GM21737 (cell line): ENCODE data around the gene AP3B1.

ENCODE experiments used
- ATAC-seq: cut with Tn5 transposase; IDR thresholded peaks from one replicate; pipeline ENCODE4 v1.9.1; 2021; ENCODE audit warnings: mild to moderate bottlenecking, moderate library complexity; ENCODE audit not compliant: unreplicated experiment

AP3B1 gene

DNA sequence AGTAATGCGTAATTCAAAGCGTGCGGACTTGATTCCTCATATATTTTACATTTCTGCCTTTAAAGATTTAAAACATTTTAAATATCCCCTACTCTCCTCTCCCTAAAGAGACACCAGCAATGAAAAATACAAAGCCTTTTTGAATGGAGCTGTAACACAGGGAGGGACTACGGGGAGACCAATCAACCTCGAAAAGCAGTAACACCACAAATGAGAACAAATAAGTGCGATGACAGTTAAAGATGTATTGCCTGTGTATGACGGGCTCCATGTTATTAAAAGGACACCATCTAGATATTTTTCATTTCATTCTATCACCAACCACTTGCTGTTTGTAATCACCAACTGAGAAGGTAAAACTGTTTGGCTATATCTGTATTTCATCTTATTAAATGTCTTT is 288.0 kb downstream of the AP3B1 start:
- ATAC-seq: no peak

DNA sequence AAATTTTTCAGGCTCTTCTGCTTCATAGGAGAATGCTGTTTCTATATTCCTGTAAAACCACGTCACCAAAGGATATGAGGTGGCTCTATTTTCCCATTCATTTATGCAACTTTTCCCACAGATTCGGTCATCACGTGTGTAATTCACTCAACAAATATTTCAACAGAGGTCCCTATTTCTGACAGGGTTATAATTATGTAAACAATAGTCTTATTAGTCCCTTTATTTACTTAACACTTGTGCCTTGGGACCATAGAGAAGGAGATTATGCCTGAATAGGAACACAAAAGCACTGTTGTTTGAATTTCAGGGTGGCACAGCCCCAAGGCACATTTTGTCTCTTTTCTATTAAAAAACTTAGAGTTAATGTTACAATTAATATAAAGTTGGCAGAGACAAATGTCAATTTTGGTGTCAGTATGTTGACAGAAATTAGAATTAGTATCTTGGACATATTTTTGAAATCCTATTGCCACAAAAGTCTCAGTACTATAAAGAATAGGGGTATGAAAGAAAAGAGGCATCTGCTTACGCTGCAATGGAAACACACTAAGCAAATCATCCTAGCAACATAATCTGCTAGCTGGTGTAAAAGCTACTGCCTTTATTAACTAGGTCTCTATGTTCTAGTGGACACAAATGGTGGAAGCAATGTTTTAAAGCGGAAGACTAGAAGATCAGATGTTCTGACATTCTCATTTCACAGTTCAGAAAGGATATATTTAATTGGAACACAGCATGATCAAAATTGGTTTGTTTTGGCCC is 289.3 kb downstream of the AP3B1 start:
- no peak for ATAC-seq

DNA sequence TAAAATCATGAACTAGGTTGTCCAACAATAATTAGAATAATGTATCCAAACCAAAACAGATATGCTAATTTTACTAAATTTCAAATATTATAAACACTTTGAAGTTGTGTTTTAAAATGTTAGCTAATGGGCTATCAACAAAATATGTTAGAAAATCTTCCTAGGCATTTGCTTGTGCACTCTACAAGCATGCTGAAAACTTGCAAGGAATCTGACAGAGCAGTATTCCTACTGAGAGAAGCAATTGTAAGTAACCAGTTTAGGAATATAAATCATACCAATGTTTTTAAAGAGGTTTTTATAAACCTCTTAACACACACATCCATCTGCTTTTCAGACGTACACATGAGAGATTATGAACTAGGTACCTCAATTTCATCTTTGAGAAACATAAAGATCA is 289.9 kb downstream of the AP3B1 start:
- ATAC-seq: no peak

DNA sequence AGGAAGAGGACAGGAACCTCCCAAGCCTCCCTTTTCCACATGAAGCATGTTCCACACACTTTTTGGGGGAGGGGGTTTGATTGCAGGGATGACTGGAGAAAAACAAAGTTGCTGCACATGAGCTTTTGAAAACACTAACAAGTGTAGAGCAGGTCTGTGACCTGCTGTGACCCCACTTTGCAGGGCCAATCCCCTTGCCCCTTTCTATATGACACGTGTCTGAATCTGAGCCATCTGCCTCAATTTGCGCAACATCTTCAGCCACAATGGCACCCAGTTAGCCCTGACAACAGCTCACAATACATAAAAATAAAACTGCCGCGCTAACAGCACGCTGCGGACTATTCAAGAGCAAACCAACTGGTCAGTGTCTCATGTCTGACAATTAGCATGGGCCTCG is 290.6 kb downstream of the AP3B1 start:
- no peak for ATAC-seq

DNA sequence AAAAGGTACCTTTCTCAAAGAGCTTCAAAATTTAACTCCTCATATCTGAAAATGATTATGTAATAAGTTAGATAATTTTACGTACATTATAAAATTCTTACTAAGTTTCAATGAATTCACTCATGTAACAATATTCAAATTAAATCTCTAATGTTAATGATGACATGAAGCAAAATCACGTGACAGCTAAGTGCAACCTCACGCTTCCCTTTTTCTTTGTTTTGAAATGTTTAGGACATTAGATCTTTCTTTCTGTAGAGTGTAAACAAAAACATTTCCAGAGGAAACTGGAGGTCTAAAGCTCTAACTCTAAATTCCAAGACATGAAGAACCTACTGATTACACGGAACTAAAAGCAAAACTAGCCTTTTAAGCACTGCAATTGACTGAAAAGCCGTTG is 291.0 kb downstream of the AP3B1 start:
- no peak for ATAC-seq

DNA sequence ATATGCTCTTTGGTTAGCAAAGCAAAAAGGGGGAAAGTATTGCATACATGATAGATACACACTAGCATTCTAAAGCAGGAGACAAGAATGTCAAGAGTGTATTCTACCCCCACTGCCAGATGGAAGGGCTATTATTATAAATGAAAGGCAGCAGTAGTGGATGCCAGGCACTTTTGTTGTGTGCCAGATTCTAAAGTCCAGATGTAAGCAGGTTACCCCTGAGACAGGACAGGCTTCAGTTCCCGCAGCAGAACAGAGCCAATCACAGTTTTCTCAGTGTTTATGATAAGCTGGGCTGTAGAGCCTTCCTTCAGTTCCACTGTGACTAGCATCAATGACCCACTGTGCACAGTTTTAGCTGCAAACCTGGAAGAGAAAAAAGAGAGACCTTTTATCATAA is 291.8 kb downstream of the AP3B1 start:
- ATAC-seq: no peak

DNA sequence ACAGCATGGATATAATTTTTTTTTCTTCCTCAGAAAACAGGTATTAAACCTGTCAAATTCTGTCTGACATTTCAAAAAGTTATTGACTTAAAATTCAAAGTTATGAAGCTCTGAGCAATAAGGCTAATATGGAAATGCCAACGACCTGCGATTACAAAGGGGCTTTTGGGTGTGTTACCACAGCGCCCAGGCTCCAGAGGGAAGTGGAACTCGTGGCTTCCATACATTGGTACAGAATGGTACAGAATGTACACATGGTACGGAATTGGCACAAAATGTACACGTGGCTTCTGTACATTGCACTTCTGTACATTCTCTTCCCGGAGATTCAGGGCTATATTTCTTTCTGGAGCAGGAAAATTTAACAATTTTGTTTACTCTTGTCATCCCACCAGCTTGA is 293.3 kb downstream of the AP3B1 start:
- ATAC-seq: no peak

DNA sequence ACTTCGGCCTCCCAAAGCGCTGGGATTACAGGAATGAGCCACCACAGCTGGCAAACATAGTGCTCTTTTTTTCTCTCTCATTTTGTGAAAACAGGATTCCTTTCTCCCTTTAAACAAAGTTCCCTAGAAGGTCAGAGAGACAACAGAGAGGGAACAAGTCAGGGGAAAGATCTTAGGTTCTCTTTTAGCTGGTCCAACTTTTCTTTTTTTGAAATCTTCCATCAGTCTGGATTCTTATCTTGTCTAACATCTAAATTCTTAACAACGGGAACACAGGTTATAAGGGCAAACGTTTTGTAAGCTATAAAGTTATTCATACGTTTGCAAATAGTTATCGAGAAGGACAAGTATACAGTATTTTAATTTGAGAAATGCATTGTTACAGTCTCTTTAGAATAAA is 294.3 kb downstream of the AP3B1 start:
- no peak for ATAC-seq

DNA sequence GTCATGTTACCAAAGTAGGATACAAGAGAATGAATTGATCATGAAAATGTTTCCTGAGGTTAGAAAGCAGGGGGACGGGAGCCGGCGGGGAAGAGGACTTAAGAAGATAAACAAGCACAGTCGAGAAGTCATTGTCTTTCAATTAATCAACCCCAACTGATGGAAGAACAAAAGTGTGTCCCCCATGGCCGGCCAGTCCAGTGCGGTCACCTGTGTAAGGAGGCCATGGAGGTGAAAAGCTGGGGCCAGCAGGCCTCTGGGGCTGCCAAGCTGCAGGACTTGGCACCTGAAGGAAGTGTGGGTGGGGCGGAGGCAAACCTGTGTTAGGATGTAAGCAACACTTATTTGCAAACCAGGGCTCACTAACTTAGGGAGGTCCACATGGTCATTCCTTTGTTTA is 295.1 kb downstream of the AP3B1 start:
- no peak for ATAC-seq

DNA sequence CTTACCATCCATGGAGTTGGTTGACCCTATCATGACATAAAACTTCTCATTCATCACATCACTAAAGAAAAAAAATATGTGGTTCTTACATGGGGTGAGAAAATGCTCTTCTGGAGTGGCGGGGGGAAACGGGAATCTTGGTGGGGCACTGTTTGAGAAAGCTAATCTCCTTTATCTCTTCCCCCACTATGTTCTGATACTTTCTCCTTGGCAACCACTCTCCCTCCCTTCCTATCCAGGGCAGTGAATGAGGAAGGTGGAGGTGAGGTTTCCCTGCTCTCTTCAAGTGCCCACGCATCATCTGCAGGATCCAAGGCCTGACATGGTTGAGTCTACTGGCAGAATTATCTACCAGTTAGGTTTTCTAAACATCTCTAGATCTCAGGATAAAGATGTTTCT is 297.6 kb downstream of the AP3B1 start:
- no peak for ATAC-seq

DNA sequence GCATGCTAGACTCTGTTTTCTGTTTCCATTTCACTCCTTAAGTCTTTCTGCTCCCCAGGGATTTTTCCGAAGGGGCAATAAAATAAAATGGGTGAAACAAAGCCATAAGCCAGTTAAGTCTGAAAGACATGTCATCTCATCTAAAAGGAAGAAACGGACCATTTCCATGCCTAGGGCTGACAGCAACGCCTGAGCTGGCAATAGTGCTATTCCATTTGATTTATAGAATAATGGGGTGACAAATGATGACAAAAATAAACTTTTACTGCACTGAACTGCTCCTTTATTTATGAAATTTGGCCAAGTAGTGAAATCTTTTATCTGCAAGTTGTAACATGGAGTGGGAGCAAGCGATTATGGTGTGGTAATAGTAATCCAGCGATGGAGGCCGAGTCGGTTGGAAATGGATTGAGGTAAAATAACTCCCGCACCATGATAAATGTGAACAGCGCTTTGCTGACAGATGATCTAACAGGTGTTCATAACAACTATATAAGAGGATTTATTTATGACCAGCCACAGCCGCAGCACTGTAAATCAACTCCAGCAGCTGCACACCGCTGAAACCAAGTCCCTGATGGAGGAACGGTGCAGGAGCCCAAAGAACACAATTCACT is 298.6 kb downstream of the AP3B1 start:
- no peak for ATAC-seq

DNA sequence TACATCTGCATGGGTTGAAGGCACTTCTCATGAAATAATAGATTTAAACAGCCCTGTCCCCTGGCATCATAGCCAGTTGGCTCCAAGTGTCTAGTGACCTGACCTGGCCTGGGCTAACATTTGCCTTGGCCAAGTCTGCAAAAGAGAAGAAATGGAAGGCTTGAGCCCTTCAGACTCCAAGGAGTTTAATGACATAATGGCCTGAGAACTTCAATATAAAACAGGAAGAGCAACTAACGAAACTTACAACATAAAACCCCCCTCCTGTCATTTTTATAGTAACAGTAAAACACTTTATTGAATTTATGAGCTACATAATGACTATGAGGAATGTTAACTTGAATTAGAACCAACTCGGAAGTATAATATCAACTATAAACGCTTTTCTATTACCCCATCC is 299.6 kb downstream of the AP3B1 start:
- ATAC-seq: no peak

DNA sequence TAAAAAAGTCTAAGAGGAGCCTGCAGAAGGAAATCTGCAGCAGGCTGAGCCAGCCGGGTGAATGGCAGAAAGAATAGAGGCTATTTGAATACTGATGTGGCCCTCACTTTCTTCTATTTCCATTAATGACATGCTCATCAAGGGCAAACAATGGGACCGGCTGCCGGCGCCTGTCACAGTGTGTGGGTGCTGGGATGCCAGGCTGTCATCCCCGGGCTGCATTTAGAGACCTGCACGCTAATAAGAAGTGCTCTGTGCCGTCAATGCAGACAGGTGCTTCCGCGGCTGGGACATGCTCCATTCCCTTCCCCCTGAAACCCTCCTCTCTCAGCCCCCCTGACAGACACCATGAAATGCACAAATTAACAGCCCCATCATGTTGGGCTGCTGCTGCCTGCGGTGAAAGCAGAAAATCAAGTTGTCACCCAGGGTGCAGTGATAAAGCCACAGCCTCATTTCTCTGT is 300.6 kb downstream of the AP3B1 start:
- no peak for ATAC-seq

DNA sequence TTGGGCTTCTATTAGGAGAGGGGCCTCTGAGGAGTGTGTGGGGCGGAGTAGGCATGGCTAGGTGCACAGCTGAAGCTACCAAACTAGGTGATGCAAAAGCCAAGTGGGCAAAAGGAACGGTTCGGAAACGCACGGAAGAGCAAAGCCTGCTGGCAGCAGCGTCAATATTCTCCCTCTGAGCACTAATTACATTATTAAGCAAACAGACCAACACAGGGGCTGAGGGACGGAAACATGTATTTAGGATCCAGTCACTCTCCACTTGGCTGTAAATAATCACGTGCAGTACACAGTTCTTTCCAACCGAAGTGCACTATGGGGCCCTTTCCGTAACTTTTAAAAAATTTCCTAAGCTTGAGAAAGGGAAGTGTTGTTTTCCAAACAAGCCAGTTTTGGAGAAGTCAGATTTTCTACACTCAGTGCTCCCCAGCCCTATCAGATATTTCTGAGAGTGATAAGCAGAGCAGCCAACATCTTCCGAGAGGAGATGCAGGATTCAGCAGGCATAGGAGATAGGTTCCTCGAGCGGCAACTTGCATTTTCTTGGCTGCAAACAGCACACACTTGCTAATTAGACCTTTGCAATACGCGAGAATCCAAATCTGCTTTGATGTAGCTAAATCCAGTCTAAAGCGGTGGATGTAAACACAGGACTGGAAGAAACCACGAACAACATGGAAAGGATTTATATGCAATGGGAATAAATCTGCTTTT is 301.2 kb downstream of the AP3B1 start:
- no peak for ATAC-seq

DNA sequence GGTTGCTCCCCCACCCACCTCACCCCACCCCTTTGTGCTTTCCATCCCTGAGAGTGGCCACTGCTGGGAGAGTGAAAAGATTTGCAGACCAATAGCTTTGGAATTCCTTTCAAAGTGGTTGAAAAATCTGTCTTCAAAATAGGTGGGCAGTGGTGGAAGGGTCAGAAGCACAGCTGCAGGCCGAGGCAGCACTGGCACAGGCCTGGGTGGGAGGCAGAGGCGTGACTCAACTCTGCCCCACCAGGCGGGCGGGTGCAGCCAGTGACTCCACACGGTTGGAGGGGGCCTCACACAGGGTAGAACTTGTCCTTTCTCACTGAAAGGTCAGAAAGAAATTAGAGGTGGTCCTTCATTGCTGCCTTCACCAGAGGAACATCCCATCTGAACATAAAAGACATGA is 303.4 kb downstream of the AP3B1 start:
- ATAC-seq: no peak

DNA sequence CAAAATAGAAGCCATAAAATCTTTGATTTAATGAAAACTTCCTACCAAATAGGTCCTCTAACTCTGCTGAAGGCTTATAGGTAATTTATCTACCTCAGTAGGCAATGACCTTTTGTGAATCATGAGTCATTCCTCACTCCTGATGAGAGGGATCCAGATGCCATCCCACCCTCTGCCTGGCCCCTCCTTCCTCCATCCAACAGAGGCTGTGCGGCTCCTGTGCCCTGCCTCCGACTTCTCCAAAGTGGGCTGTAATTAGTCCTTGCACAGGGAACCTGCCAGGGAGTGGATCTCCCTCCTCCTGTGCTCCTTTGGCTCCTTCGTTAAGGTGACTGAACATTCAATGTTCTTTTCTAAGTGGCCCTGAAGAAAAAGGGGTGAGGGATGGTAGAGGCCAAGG is 304.5 kb downstream of the AP3B1 start:
- no peak for ATAC-seq

DNA sequence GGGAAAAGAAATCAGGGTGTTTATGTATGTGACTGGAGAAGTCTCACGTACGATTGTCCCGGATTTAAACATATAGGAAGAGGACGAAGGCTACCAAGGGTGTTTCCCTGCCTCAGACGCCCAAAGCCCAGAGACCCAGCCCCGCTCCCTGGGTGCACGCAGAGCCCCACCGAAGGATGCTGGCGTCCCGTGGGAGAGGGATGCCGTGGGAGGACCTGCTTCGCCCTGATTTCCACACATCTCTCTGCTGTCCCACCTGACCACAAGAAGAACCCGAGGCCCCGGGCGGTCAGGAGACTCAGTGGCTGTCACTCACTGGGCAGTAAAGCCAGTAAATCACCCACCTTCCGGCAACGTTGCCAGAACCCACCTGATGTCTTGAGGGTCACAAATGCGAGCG is 306.5 kb downstream of the AP3B1 start:
- no peak for ATAC-seq

DNA sequence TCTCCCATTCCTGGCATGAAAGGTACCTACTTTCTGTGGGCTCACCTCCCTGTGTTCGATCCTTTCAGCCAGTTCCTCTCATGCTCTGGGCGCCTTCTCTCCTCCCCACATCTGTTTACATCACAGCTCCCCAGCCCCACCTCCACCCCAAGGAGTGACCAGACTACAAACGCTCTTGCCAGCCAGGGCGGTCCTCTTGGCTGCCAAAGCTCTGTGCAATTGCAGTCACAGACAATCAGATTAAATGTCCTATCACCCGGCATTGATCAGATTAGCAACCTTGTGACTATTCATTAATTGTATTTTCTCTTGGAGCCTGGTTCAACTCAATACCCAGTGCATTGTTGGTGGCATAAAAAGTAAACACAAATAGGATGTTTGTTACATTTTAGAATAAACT is 307.2 kb downstream of the AP3B1 start:
- no peak for ATAC-seq

DNA sequence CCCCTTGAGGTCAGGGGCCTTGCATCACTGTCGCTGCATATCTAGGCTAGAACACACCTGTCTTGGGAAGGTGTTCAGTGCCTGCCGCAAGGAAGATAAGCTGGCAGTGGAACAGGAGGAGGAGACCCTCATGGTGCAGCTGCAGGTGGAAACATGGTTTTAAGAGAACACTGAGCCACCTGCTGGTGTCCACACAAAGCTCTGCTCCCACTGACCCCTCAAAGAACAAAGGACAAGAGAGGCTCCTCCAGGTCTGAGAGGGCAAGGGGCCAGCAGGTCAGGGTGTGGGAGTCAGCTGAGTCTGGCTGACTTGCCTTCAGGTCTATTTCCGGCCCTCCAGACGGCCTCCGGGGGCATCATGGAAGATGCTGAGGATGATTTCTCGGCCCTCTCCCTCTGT is 308.2 kb downstream of the AP3B1 start:
- ATAC-seq: no peak

DNA sequence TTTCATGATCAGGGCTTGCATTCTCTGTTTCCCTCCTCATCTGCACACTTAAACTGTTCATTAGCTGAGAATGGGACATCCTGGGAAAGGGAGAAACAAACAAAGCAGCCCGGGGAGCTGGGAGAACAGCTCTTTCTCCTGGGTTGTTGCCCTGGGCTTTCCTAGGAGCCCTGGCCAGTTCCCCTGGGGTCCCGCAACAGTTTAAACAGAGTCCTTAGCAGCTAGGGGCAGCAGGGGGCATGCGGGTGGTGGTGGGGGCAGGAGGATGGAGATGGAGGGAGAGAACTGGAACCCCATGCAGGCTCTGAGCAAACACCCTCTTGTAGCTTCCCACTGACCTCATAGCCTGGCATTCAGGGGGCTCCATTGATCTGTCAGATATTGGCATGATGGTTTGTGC is 309.3 kb downstream of the AP3B1 start:
- ATAC-seq: no peak

DNA sequence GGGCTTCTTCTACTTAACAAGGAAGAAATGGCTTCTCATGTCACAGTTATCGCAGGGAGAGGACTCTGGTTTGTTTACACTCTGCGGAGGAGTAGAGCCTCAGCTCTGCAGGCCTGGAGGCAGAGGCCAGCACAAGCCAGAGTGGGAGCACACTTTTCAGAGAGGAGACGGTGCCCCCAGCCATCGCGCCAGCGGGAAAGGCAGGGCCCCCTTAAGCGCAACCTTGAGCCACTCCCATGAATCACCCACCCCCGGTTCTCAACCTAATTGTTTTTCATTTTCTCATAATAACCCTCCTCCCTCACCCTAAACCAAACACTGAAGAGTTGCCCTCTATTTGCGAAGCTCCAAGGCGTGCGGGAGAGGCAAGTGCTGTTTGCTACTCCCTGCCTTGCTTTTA is 309.9 kb downstream of the AP3B1 start:
- ATAC-seq: no peak
